Effector CD4-positive, alpha-beta T cell (primary cell): ENCODE results near the gene ARPC5L.
A peak's percentile ranks its signal among the peaks of the same experiment; 100 is the strongest.
"Not testable (repeated sequence)": the region's sequence is repeated elsewhere in the genome, so short reads cannot be mapped to it uniquely, and the experiment has no call there.

Experiments
- DNase-seq: peaks from one replicate; pipeline ENCODE4 v3.0.0-alpha.2; 2020

The ARPC5L gene

DNA sequence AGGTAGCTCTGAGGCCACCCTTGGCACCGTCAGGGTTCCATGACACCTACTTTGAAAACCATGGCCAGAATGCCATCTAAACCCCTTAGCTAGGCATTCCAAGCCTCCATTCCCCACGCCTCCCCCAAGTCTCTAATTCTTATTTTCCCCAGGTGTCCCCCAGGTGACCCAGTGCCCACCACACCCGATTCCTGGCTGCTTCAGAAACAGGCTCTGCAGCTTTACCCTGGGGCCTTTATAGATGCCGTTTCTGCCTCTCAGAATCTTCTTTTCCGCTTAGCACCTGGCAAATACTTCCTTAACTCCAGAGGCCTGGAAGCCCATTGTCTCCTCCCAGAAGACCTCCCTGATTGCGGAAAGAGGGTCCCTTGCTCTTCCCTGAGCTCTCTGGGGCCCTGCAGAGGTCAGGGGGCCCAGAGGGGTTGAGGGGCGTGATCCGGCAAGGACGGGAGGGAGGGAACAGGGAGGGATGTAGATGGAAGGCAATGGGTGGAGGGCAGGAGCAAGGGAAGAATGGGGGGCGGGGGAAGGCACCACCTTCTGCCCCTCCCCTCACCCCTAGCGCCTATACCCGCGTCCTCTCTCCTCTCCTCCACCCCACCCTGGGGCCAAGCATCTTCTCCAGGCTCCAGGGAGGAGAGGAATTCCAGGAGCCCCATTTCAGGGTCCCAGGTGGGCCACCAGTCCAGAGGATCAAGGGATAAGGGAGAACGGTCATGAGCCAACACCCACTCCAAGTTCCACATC lies 20.7 kb upstream of the ARPC5L start:
- no peak for DNase-seq

DNA sequence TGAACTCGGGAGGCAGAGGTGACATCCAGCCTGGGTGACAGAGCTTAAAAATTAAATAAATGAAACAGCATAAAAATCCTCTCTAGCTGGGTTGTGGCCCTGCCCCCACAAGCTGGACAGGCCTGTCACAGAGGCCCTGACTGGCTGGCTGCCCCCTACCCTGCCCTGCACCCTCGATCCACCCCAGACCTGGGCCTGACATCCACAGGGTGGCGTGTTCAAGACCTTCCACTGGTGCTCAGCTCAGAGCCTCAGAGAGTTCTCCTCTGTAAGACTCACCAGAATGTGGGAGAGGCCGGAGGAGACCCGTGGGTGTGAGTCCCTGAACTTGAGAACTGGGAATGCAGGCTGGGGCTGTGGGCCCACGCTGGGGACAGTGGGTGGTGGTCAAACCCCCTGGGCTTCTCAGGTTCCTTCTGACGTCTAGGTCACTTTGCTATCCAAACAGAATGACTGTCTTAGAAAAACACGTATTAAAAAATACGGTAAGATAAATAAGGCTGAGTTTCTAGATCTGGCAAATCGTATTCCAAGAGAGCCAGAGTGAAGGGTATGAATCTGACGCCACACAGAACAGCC lies 18.4 kb upstream of the ARPC5L start:
- no peak for DNase-seq

DNA sequence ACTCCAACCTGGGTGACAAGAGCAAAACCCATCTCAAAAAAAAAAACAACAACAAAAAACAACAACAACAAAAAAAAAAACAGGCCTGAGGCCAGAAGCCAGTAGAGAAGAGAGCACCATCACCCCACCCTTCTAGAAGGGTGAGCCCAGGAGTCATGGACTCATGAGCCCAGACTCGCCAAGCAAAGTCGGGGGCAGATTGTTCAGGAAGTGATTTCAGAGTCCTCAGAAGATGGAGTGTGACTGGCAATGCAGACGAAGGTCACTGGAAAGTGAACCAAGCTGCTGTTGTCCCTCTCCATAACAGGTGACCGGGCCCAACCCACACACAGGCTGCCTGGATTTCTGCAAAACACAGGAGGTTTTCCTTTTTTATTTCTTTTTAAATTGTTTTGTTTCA lies 17.6 kb upstream of the ARPC5L start:
- no peak for DNase-seq

DNA sequence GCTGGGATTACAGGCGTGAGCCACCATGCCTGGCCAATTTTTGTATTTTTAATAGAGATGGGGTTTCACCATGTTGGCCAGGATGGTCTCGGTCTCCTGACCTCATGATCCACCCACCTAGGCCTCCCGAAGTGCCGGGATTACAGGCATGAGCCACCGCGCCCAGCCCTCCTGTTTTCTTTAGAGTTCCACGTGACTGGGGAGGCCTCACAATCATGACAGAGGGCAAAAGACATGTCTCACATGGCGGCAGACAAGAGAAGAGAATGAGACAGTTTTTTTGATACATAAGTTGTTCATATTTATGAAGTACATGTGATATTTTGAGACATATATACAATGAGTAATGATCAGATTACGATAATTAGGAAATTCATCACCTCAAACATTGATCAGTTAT lies 15.5 kb upstream of the ARPC5L start:
- DNase-seq: not testable (repeated sequence)

GRCh38 chr9:124846969-124847368 lies 15.0 kb upstream of the ARPC5L start:
- no peak for DNase-seq

GRCh38 chr9:124849801-124850200 lies 12.1 kb upstream of the ARPC5L start:
- no peak for DNase-seq

DNA sequence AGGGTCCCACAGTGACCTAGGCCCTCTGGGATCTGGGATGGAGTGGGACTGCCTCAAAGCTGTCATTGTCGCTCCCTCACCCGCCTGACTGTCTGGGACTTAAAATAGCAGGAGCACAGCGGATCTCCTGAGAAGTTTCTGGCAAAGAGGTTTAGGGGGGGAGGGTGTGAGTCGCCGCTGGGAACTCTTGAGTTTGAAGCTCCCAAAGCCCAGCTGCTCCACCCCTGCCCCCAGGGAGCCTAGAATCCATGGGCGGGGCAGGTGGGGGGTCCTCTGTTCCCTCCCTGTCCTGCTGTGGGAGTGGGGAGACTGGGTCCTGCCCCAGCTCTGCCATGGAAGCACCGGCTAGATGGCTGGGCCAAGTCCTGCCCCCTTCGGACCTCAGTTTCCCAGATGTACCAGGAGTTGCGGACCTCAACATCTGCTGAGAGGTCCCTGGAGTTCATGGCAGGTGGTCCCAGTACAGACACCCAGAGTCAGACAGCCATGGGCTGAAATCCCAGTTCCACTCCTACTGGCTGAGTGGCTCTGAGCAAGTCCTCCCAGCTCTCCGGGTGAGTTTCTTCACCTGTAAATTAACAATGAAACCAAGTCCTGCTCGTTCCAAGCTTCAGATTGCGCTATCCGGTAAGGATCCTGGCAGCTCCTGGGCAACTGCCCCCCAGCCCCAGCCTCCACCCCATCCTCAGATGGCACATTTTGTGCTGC lies 9.7 kb upstream of the ARPC5L start:
- no peak for DNase-seq

GRCh38 chr9:124852829-124853531 lies 8.9 kb upstream of the ARPC5L start, which contains the start of gene WDR38:
Gene WDR38 (plus strand): TSS chr9:124853460. CDS start chr9:124853532, 72 bp downstream.
- peak; percentile 78 for DNase-seq

- no peak for DNase-seq
Measured at GRCh38 chr9:124853605-124854143, 8.3 kb upstream of the ARPC5L start.

- no peak for DNase-seq
Measured at GRCh38 chr9:124854161-124854560, 7.8 kb upstream of the ARPC5L start.

GRCh38 chr9:124854822-124855221 lies 7.1 kb upstream of the ARPC5L start:
- DNase-seq: no peak

- no peak for DNase-seq
Measured at GRCh38 chr9:124855566-124855943, 6.4 kb upstream of the ARPC5L start.

DNA sequence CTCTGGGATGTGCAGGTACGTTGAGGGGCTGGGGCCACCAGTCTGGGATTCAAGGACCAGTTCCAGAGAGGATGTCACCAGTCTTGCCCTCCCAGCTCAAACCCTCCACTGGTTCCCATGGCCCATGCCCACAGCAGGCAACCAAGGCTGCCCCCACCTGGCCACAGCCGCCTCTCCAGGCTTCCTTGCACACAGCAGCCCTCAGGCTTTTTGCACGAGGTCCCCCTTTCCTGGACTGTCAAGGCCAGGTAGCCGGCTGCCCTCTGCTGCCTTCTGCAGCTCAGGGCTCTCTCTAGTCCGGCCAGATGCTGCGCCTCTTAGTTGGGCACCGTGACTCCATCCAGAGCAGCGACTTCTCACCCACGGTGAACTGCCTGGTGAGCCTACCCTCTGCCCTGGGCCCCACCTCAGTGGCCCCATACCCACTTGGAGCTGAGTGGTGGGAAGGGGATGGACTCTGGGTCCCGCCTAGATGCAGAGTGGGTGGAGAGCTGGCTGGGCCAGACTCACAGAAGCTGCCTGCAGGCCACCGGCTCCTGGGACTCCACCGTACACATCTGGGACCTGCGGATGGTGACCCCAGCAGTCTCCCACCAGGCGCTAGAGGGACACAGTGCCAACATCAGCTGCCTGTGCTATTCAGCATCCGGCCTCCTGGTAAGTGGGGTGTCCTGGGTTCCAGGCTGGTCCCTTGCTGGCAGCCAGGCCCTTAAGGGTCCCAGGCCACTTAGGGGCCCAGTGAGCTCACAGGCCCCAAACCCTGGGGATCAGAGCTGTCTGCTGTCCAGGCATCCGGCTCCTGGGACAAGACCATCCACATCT lies 5.8 kb upstream of the ARPC5L start:
- DNase-seq: no peak

- no peak for DNase-seq
Measured at GRCh38 chr9:124857533-124858162, 4.3 kb upstream of the ARPC5L start.

DNA sequence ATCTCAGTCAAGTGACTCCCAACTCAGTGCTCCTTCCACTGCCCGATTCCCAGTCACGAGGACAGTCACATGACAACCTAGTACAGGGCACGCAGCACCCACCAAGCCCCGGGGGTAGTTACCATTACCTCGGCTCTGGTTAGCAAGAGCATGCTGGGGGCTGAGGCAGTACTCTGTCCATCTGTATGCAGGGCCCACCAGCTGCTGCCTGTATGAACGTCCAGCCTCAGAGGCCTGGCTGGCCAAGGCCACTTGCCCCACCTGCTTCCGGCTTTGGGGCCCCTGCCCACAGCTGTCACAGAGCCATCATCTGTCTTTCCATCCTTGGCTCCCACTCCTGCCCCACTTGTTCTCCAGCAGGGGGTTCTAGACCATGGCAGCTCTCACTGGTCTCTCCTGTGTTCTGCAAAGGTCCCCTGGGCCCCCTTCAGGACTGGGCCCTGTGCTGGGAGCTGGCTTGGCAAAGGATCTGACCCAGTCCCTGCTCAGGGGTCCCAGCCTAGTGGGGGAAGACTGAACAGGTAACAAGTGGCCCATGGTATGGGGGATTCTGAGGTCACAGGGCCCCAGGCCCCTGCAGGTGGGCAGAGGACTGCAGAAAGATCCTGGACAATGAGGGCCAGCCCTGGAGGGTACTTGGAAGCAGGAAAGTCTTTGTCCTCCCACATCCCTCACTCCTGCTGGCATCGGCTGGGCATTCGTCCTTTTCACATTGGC lies 3.4 kb upstream of the ARPC5L start:
- no peak for DNase-seq

GRCh38 chr9:124859803-124860581 lies 1.9 kb upstream of the ARPC5L start:
- no peak for DNase-seq

- no peak for DNase-seq
Measured at GRCh38 chr9:124860582-124861341, 1.2 kb upstream of the ARPC5L start.

DNA sequence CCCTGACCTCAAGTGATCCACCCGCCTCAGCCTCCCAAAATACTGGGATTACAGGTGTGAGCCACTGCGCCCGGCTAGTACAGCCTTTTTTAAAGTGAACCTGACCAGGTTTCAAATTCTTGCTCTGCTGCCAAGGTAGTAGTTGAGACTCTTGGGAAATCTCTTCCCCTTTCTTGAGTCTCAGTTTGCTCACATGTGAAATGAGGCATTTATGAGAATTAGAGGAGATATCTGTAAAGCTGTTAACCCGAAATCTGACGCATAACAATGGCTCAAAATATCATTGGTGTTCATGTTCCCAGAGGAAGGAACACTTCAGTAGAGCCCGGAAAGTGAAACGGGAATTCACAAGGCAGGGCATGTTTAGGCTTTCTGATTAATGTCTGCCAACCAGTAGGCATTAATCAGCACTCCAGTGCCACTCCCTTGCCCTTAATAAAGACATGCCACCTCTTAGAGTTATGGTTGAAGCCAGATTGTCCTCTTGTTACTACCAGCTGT lies 1.5 kb downstream of the ARPC5L start:
- no peak for DNase-seq
